Upper lobe of left lung (tissue), 6 donors: Measurements from ENCODE around the gene PPP2R2B. TPM values are rescaled to one million over a fixed set of nuclear protein-coding genes. Genes with fewer than 3 reads are reported as not detected.

Source experiments
- ATAC-seq, 2 donors: fragments of 200-7000 bp; cut with Tn5 transposase; one replicate each; pipeline ENCODE4 v1.9.1; 2022; ENCODE audit warnings: mild to moderate bottlenecking in 2 of 2, moderate library complexity in 2 of 2; ENCODE audit not compliant: low FRiP score in 2 of 2
- DNase-seq, 2 donors: peaks; one replicate each; pipeline ENCODE4 v3.0.0-alpha.2; 2019 to 2020
- H3K27ac ChIP-seq, 4 donors: fragments of 200-600 bp; sonication (generic); one replicate each; pipeline ENCODE4 v1.5.1; 2016 to 2019
- H3K27me3 ChIP-seq, 4 donors: fragments of 200-600 bp; sonication (generic); one replicate each; pipeline ENCODE4 v1.5.1; 2017 to 2019
- H3K36me3 ChIP-seq, 4 donors: fragments of 200-600 bp; sonication (generic); one replicate each; pipeline ENCODE4 v1.5.1; 2016 to 2019
- H3K4me1 ChIP-seq, 4 donors: fragments of 200-600 bp; sonication (generic); one replicate each; pipeline ENCODE4 v1.5.1; 2018 to 2019
- H3K4me3 ChIP-seq, 4 donors: fragments of 200-600 bp; sonication (generic); one replicate each; pipeline ENCODE4 v1.5.1; 2017 to 2019; ENCODE audit warnings: mild to moderate bottlenecking in 2 of 4, moderate library complexity in 1 of 4
- H3K9me3 ChIP-seq, 4 donors: fragments of 200-600 bp; sonication (generic); one replicate each; pipeline ENCODE4 v1.5.1; 2018 to 2019
- EP300 ChIP-seq, 4 donors: sonication (generic); formaldehyde crosslinking; IDR thresholded peaks; one replicate each; pipeline ENCODE4 v1.5.1; 2017; ENCODE audit warnings: antibody characterized with exemption in 4 of 4, control low read depth in 2 of 4
- POLR2A ChIP-seq, 4 donors: fragments of 450-650 bp; IDR thresholded peaks; one replicate each; pipeline ENCODE4 v1.5.1; 2016 to 2017; ENCODE audit warnings: antibody characterized with exemption in 4 of 4, mild to moderate bottlenecking in 2 of 4
- POLR2AphosphoS5 ChIP-seq, 2 donors: sonication (generic); formaldehyde crosslinking; IDR thresholded peaks; one replicate each; pipeline ENCODE4 v1.5.1; 2017; ENCODE audit warnings: antibody characterized with exemption in 2 of 2
- WGBS, 2 donors: methylation state at CpG; one replicate each; pipeline ENCODE4 v1.1.5; 2017 to 2018; 5-methylcytosine and 5-hydroxymethylcytosine counted together
- total RNA-seq, 6 donors: library from RNA; depleted of rRNA in 4 of 6; stranded (reverse); fragments of >200 nt in 4 of 6; gene quantifications; one replicate each; pipeline versions ENCODE4 v1.1.0 to v1.2.1, GENCODE V29; 2016 to 2021
- TF ChIP-seq, protein P1 (sequence below), 6 experiments: fragments of 450-650 bp in 4 of 6; fragments of 200-600 bp in 2 of 6; sonication (generic) in 2 of 6; IDR thresholded peaks; one replicate each; pipeline ENCODE4 v1.5.1; 2016 to 2019; ENCODE audit warnings: antibody characterized with exemption in 6 of 6
- donor health status: DM: no; HTN: no; CAD: no; lungs with moderate emphysema.
- donor health status: DM: no; HTN: yes; CAD: no; lungs with severe emphysema.

Gene PPP2R2B
- total RNA-seq, 6 donors from 2014 or later = 0.49 to 7.4 (median 1.3) TPM

DNA sequence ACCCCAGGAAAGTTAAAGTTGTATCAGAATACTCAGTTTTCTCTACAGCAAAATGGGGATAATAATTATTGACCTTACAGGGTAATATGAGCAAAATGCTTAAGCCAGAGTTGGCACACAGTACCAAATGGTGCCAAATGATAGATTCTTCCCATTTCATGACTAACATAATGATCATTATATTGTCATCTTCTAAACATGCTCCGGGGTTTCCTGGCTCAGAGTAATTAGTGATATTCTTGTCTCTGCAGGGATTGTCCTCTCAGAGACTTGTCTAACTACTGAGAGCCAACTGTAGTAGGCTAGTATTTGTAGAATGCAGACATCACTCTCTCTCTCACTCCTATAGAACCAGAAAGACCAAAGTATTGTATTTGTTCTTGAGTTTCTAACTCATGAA is 25.2 kb upstream of the PPP2R2B start:
- 94 to 95% methylated on average over 1 of the region's 1 CpG for WGBS, 2 donors
- no peak overlapping the region for H3K27ac ChIP-seq
- no peak overlapping the region for H3K4me3 ChIP-seq
- no peaks in the 10 kb centered on the region for H3K4me1 ChIP-seq
- H3K27me3 ChIP-seq = no peaks in the 10 kb centered on the region
- TF ChIP-seq, protein P1, sequence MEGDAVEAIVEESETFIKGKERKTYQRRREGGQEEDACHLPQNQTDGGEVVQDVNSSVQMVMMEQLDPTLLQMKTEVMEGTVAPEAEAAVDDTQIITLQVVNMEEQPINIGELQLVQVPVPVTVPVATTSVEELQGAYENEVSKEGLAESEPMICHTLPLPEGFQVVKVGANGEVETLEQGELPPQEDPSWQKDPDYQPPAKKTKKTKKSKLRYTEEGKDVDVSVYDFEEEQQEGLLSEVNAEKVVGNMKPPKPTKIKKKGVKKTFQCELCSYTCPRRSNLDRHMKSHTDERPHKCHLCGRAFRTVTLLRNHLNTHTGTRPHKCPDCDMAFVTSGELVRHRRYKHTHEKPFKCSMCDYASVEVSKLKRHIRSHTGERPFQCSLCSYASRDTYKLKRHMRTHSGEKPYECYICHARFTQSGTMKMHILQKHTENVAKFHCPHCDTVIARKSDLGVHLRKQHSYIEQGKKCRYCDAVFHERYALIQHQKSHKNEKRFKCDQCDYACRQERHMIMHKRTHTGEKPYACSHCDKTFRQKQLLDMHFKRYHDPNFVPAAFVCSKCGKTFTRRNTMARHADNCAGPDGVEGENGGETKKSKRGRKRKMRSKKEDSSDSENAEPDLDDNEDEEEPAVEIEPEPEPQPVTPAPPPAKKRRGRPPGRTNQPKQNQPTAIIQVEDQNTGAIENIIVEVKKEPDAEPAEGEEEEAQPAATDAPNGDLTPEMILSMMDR (IDR thresholded peaks at IDR 0.05) = no peak
- TF ChIP-seq EP300 (IDR thresholded peaks at IDR 0.05) (no peak), POLR2AphosphoS5 (IDR thresholded peaks at IDR 0.05) (no peak), POLR2A (IDR thresholded peaks at IDR 0.05) (no peak)
- no peak for DNase-seq
- H3K36me3 ChIP-seq = no peaks in the 10 kb centered on the region
- H3K9me3 ChIP-seq = no peaks in the 10 kb centered on the region
- ATAC-seq = no peak

DNA sequence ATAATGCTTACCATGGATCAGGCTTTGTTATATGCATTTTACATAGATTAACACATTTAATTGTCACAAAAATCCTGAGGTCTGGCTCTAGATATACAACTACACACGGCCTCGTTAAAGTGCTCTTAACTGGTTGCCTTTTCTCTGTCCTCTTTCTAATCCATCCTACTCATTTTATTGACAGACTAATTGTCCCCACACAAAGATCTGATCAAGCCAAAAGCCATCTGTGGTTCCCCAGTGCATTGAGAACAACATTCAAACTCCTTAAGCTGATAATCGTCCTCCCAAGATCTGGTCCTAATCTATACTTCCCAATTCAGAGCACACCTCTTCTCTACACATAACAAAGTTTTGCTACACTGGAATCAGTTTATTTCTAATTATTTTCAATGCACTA is 23.9 kb upstream of the PPP2R2B start:
- Histone ChIP-seq H3K27me3 (no peaks in the 10 kb centered on the region), H3K4me3 (no peak overlapping the region), H3K36me3 (no peaks in the 10 kb centered on the region), H3K4me1 (no peaks in the 10 kb centered on the region), H3K27ac (no peak overlapping the region), H3K9me3 (no peaks in the 10 kb centered on the region)
- DNase-seq (no peak), ATAC-seq (no peak)
- TF ChIP-seq POLR2AphosphoS5 (IDR thresholded peaks at IDR 0.05) (no peak), POLR2A (IDR thresholded peaks at IDR 0.05) (no peak), EP300 (IDR thresholded peaks at IDR 0.05) (no peak)
- TF ChIP-seq, protein P1 (IDR thresholded peaks at IDR 0.05) = no peak
- 84 to 91% methylated on average over 3 of the region's 3 CpGs for WGBS, 2 donors

DNA sequence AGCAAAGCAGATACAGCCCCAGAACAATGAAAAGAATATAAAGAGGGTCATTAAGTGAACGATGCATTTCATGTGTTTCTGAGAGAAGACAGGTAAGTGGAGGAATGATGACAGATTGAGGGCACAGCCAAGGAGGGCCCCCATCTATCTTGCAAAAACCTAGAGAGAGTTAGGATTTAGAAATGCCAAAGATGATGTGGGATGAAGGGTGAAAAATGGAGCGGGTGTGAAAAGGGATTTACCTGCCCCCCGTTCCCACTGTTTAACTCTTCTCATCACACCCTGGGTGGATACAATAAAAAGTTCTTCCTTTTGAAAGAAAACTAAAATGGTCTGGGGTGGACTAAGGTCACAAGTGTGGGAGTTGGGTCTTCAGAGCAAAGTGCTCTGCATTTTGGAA is 18.5 kb upstream of the PPP2R2B start:
- H3K36me3 ChIP-seq = no peaks in the 10 kb centered on the region
- 88 to 92% methylated on average over 3 of the region's 3 CpGs for WGBS, 2 donors

DNA sequence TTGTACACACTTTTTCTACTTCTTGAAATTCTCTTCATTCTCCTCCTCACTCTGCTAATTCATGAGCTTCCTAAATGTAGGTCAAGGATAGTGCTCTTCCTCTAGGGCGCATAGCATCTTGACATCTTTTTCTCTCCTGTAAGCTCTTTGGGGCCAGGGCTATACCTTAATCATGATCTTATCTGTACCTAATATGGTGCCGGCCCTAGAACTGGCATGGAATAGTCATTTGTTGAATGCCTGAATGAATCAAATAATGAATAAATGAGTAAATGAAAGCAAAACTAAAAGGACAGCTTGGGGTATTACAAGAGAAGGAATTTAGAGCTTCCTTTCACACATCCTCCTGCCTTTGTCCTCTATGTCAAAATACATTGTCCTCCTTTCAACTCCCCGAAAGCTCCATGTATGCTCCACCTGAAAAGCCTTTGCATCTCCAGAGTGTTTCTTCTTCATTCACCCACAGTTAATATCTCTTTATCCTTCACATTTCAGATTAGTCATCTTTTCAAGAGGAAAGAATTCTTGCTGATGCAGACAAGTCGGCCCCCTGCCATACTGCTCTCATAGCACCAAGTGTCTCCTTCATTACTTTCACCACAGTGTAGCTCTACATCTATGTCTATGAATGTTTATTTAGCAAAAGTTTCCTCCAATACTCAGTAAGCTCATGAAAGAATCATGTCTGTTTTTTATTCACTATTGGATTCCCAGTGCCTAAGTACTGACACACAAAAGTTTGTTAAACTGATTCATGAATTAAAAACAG is 16.4 kb upstream of the PPP2R2B start:
- DNase-seq = no peak
- Histone ChIP-seq H3K4me1 (no peaks in the 10 kb centered on the region), H3K9me3 (no peaks in the 10 kb centered on the region), H3K36me3 (no peaks in the 10 kb centered on the region), H3K27me3 (no peaks in the 10 kb centered on the region), H3K4me3 (no peak overlapping the region), H3K27ac (no peak overlapping the region)
- no peak for ATAC-seq
- WGBS, 2 donors = 82 to 84% methylated on average over 4 of the region's 4 CpGs
- TF ChIP-seq, protein P1 (IDR thresholded peaks at IDR 0.05) = no peak
- no peak for TF ChIP-seq POLR2AphosphoS5 (IDR thresholded peaks at IDR 0.05)
- no peak for TF ChIP-seq POLR2A (IDR thresholded peaks at IDR 0.05)
- no peak for TF ChIP-seq EP300 (IDR thresholded peaks at IDR 0.05)

More for the DNA sequence above, 18.5 kb upstream of the PPP2R2B start:
- H3K27me3 ChIP-seq = no peaks in the 10 kb centered on the region
- DNase-seq = no peak
- H3K9me3 ChIP-seq = no peaks in the 10 kb centered on the region
- no peaks in the 10 kb centered on the region for H3K4me1 ChIP-seq
- no peak overlapping the region for H3K27ac ChIP-seq
- ATAC-seq = no peak
- no peak for TF ChIP-seq EP300 (IDR thresholded peaks at IDR 0.05)
- TF ChIP-seq, protein P1 (IDR thresholded peaks at IDR 0.05) = no peak
- TF ChIP-seq POLR2A (IDR thresholded peaks at IDR 0.05) = no peak
- TF ChIP-seq POLR2AphosphoS5 (IDR thresholded peaks at IDR 0.05) = no peak
- H3K4me3 ChIP-seq = no peak overlapping the region

DNA sequence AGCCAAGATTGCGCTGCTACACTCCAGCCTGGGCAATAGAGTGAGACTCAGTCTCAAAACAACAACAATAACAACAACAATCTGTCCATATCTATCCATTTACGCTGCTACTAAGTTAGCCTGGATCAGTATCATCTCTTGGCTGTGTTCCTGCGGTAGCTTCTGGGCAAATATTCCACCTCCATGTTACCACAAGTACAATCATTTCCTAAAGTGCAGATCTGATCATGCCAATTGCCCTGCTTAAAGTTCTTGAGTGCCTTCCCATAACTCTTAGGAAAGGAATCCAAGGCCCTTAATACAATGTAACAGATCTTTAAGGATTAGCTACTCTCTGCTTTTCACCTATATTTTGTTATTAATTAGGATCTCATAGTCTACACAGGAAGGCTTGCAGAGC is 15.4 kb upstream of the PPP2R2B start:
- WGBS, 2 donors = 88 to 92% methylated on average over 3 of the region's 3 CpGs
- Histone ChIP-seq H3K4me1 (no peaks in the 10 kb centered on the region), H3K27me3 (no peaks in the 10 kb centered on the region), H3K27ac (no peak overlapping the region), H3K9me3 (no peaks in the 10 kb centered on the region), H3K4me3 (no peak overlapping the region), H3K36me3 (no peaks in the 10 kb centered on the region)
- TF ChIP-seq POLR2A (IDR thresholded peaks at IDR 0.05) (no peak), EP300 (IDR thresholded peaks at IDR 0.05) (no peak), POLR2AphosphoS5 (IDR thresholded peaks at IDR 0.05) (no peak)
- TF ChIP-seq, protein P1 (IDR thresholded peaks at IDR 0.05) = no peak
- DNase-seq = no peak
- no peak for ATAC-seq
